Mesenchymal stem cell (in vitro differentiated cells and primary cell): Measurements from ENCODE around the gene PRR7.

ENCODE experiments used
- DNase-seq: peaks from one replicate; pipeline ENCODE4 v3.0.0-alpha.2; 2013
- H2AFZ ChIP-seq: one replicate; pipeline ENCODE4 v1.6.1; 2013; ENCODE audit warnings: low read depth, mild to moderate bottlenecking, control low read depth, inconsistent platforms, low read length, moderate library complexity
- H2AK5ac ChIP-seq: 2 replicates; pipeline ENCODE4 v1.6.1; 2013; ENCODE audit warnings: low read length, moderate library complexity, mild to moderate bottlenecking, inconsistent platforms; ENCODE audit not compliant: severe bottlenecking
- H2BK120ac ChIP-seq: one replicate; pipeline ENCODE4 v1.6.1; 2013; ENCODE audit warnings: low read depth, mild to moderate bottlenecking, inconsistent platforms, low read length, moderate library complexity
- H2BK12ac ChIP-seq, 2 experiments: one replicate each; pipeline ENCODE4 v1.6.1; 2013; ENCODE audit warnings: inconsistent platforms in 2 of 2, low read length in 2 of 2, mild to moderate bottlenecking in 2 of 2, moderate library complexity in 2 of 2, control low read depth in 1 of 2
- H2BK15ac ChIP-seq: one replicate; pipeline ENCODE4 v1.6.1; 2013; ENCODE audit warnings: mild to moderate bottlenecking, low read depth, inconsistent platforms; ENCODE audit not compliant: poor library complexity, severe bottlenecking
- H2BK5ac ChIP-seq: 2 replicates; pipeline ENCODE4 v1.6.1; 2013; ENCODE audit warnings: low read depth, mild to moderate bottlenecking, low read length, control low read depth, inconsistent platforms; ENCODE audit not compliant: poor library complexity, severe bottlenecking
- H3K14ac ChIP-seq, 2 experiments: one replicate each; pipeline ENCODE4 v1.6.1; 2013; ENCODE audit warnings: inconsistent platforms in 2 of 2, low read length in 2 of 2, control low read depth in 1 of 2, mild to moderate bottlenecking in 1 of 2, moderate library complexity in 1 of 2
- H3K18ac ChIP-seq, 2 experiments: one replicate each; pipeline ENCODE4 v1.6.1; 2013; ENCODE audit warnings: inconsistent platforms in 2 of 2, low read length in 2 of 2, control low read depth in 1 of 2, low read depth in 1 of 2, mild to moderate bottlenecking in 1 of 2
- H3K23ac ChIP-seq, 2 experiments: one replicate each; pipeline ENCODE4 v1.6.1; 2013; ENCODE audit warnings: inconsistent platforms in 2 of 2, low read length in 2 of 2, mild to moderate bottlenecking in 2 of 2, moderate library complexity in 2 of 2, control low read depth in 1 of 2
- H3K27ac ChIP-seq: 2 replicates; pipeline ENCODE4 v1.5.1; 2013; ENCODE audit warnings: mild to moderate bottlenecking, moderate library complexity, low read length, control low read depth, inconsistent platforms; ENCODE audit not compliant: poor library complexity, severe bottlenecking
- H3K27me3 ChIP-seq, 2 experiments: 2 replicates each; pipeline versions ENCODE4 v1.6.1 to v1.7.0; 2013; ENCODE audit warnings: low read length in 2 of 2, mild to moderate bottlenecking in 2 of 2, moderate library complexity in 2 of 2, control low read depth in 1 of 2, inconsistent platforms in 1 of 2; ENCODE audit not compliant: control insufficient read depth in 1 of 2, insufficient read depth in 1 of 2
- H3K36me3 ChIP-seq, 2 experiments: 2 replicates each; pipeline versions ENCODE4 v1.6.1 to v1.7.0; 2013; ENCODE audit warnings: low read length in 2 of 2, control low read depth in 1 of 2, inconsistent platforms in 1 of 2, low read depth in 1 of 2, mild to moderate bottlenecking in 1 of 2; ENCODE audit not compliant: insufficient read depth in 2 of 2, control insufficient read depth in 1 of 2
- H3K4ac ChIP-seq, 2 experiments: one replicate each; pipeline ENCODE4 v1.6.1; 2013; ENCODE audit warnings: inconsistent platforms in 2 of 2, low read length in 2 of 2, mild to moderate bottlenecking in 2 of 2, moderate library complexity in 2 of 2, control low read depth in 1 of 2, low read depth in 1 of 2
- H3K4me1 ChIP-seq: 2 replicates; pipeline ENCODE4 v1.6.1; 2013; ENCODE audit warnings: low read depth, low read length, control low read depth; ENCODE audit not compliant: control insufficient read depth, insufficient read depth
- H3K4me2 ChIP-seq: 2 replicates; pipeline ENCODE4 v1.6.1; 2013; ENCODE audit warnings: low read length, mild to moderate bottlenecking, inconsistent platforms; ENCODE audit not compliant: poor library complexity, severe bottlenecking
- H3K4me3 ChIP-seq, 2 experiments: 2 replicates each; pipeline versions ENCODE4 v1.5.1 to v1.7.0; 2013; ENCODE audit warnings: low read length in 2 of 2, mild to moderate bottlenecking in 2 of 2, control low read depth in 1 of 2, low read depth in 1 of 2; ENCODE audit not compliant: insufficient read depth in 1 of 2
- H3K79me1 ChIP-seq: replicated peaks from 2 replicates; pipeline ENCODE4 v1.6.1; 2013; ENCODE audit warnings: mild to moderate bottlenecking, control low read depth, low read length, inconsistent platforms; ENCODE audit not compliant: poor library complexity, severe bottlenecking
- H3K9ac ChIP-seq: 2 replicates; pipeline ENCODE4 v1.7.0; 2013; ENCODE audit warnings: mild to moderate bottlenecking, low read length, moderate library complexity
- H3K9me3 ChIP-seq: 2 replicates; pipeline ENCODE4 v1.7.0; 2013; ENCODE audit warnings: mild to moderate bottlenecking, low read length; ENCODE audit not compliant: control insufficient read depth
- H4K8ac ChIP-seq: one replicate; pipeline ENCODE4 v1.6.1; 2013; ENCODE audit warnings: inconsistent platforms, mild to moderate bottlenecking, low read length, moderate library complexity
- H4K91ac ChIP-seq: one replicate; pipeline ENCODE4 v1.6.1; 2013; ENCODE audit warnings: mild to moderate bottlenecking, low read length, inconsistent platforms
- WGBS: methylation state at CpG from one replicate; pipeline ENCODE4 v1.1.7; 2013; ENCODE audit warnings: mixed read lengths; 5-methylcytosine and 5-hydroxymethylcytosine counted together

PRR7 gene

GRCh38 chr5:177440990-177441780 is 5.4 kb upstream of the PRR7 start:
- Histone ChIP-seq H3K18ac (no peak overlapping the region), H3K23ac (no peak overlapping the region), H3K14ac (no peak overlapping the region), H2AFZ (no peak overlapping the region), H3K9me3 (no peaks in the 10 kb centered on the region), H3K27me3 (peaks cover 0 to 10% of the 10 kb centered on the region in 2 experiments), H2AK5ac (no peak overlapping the region), H2BK120ac (no peak overlapping the region), H3K4me3 (no peak overlapping the region), H2BK5ac (no peak overlapping the region), H3K4ac (no peak overlapping the region), H2BK12ac (no peak overlapping the region), H3K4me2 (no peak overlapping the region), H3K9ac (no peak overlapping the region), H3K27ac (no peak overlapping the region), H3K36me3 (peaks cover 31 to 56% of the 10 kb centered on the region in 2 experiments), H3K79me1 (no peaks in the 10 kb centered on the region), H4K8ac (no peak overlapping the region), H3K4me1 (peaks cover 8% of the 10 kb centered on the region), H4K91ac (no peak overlapping the region), H2BK15ac (no peak overlapping the region)
- WGBS, result 94% methylated on average over 23 of the region's 26 CpGs
- no peak for DNase-seq

GRCh38 chr5:177442066-177442826 is 4.4 kb upstream of the PRR7 start:
- H3K79me1 ChIP-seq, result no peaks in the 10 kb centered on the region
- no peak overlapping the region for H3K4me3 ChIP-seq
- no peak overlapping the region for H3K4me2 ChIP-seq
- H4K8ac ChIP-seq, result no peak overlapping the region
- peaks cover 13% of the 10 kb centered on the region for H3K4me1 ChIP-seq
- H3K4ac ChIP-seq, result no peak overlapping the region
- H3K9ac ChIP-seq, result no peak overlapping the region
- no peak overlapping the region for H2AFZ ChIP-seq
- 94% methylated on average over 20 of the region's 20 CpGs for WGBS
- no peak overlapping the region for H2BK120ac ChIP-seq
- no peak overlapping the region for H2BK15ac ChIP-seq
- no peak overlapping the region for H4K91ac ChIP-seq
- peak overlapping the region in 1 of 2 experiments; percentile 25 for H2BK12ac ChIP-seq
- no peaks in the 10 kb centered on the region for H3K9me3 ChIP-seq
- H3K36me3 ChIP-seq, result peaks cover 25 to 49% of the 10 kb centered on the region in 2 experiments
- no peak overlapping the region for H2AK5ac ChIP-seq
- no peak for DNase-seq
- no peak overlapping the region for H3K23ac ChIP-seq
- no peak overlapping the region for H3K14ac ChIP-seq
- H3K27me3 ChIP-seq, result peaks cover 0 to 10% of the 10 kb centered on the region in 2 experiments
- no peak overlapping the region for H3K18ac ChIP-seq
- H3K27ac ChIP-seq, result no peak overlapping the region
- H2BK5ac ChIP-seq, result no peak overlapping the region

GRCh38 chr5:177443144-177443983 is 3.2 kb upstream of the PRR7 start:
- DNase-seq, result no peak
- H4K91ac ChIP-seq, result no peak overlapping the region
- H3K4ac ChIP-seq, result no peak overlapping the region
- no peak overlapping the region for H2BK5ac ChIP-seq
- no peak overlapping the region for H3K23ac ChIP-seq
- no peak overlapping the region for H3K4me2 ChIP-seq
- H2BK15ac ChIP-seq, result no peak overlapping the region
- no peaks in the 10 kb centered on the region for H3K79me1 ChIP-seq
- H3K9me3 ChIP-seq, result no peaks in the 10 kb centered on the region
- no peak overlapping the region for H3K4me3 ChIP-seq
- no peak overlapping the region for H3K27ac ChIP-seq
- WGBS, result 96% methylated on average over 15 of the region's 15 CpGs
- H3K27me3 ChIP-seq, result peaks cover 0 to 10% of the 10 kb centered on the region in 2 experiments
- H4K8ac ChIP-seq, result no peak overlapping the region
- H3K9ac ChIP-seq, result no peak overlapping the region
- H2BK120ac ChIP-seq, result no peak overlapping the region
- H2BK12ac ChIP-seq, result no peak overlapping the region
- H3K18ac ChIP-seq, result no peak overlapping the region
- H3K4me1 ChIP-seq, result peaks cover 22% of the 10 kb centered on the region
- H3K14ac ChIP-seq, result no peak overlapping the region
- no peak overlapping the region for H2AK5ac ChIP-seq
- H2AFZ ChIP-seq, result no peak overlapping the region
- H3K36me3 ChIP-seq, result peaks cover 16 to 41% of the 10 kb centered on the region in 2 experiments
